ENCODE data around the gene SLC16A11. TPM values are rescaled to one million over a fixed set of nuclear protein-coding genes. Genes with fewer than 3 reads are reported as not detected.
A peak's percentile ranks its signal among the peaks of the same experiment; 100 is the strongest.

The SLC16A11 gene
- 3.5 and 3.7 TPM in 2 replicates for total RNA-seq (2013; cell fraction: nucleolus; rRNA removed)
- total RNA-seq (2014; rRNA removed) (1.1 and 1.8 TPM in 2 replicates), total RNA-seq (2014; rRNA removed; fragmentation: Illumina TruSeq; extraction: Trizol) (0.28 and 0.72 TPM in 2 replicates), total RNA-seq (2021) (2.0 and 2.7 TPM in 2 replicates), polyA plus RNA-seq (2011; rRNA removed) (0.11 TPM in 1 of 2 replicates, not detected in the other), polyA plus RNA-seq (2014; fragmentation: Illumina TruSeq; extraction: Trizol) (0.15 TPM in 1 of 2 replicates, not detected in the other), polyA plus RNA-seq (2014; fragmentation: Nextera tagmentation; extraction: Ambion mirVana) (under 1 TPM; 0.24 to 0.35 TPM), polyA plus RNA-seq (2014; rRNA removed) (1.5 and 1.6 TPM in 2 replicates), polyA plus RNA-seq (2016; fragmentation: Nextera tagmentation; extraction: Ambion mirVana) (1 to 10 TPM in 1 of 2 experiments, under 1 TPM in 1; 0.97 to 1.1 TPM), polyA minus RNA-seq (2011; rRNA and poly(A)+ RNA removed) (not detected in 2 replicates), Bru-seq, nascent RNA (percentile 53 among the genes with signal in this experiment), BruChase-seq, experiment 1, labeled RNA remaining after a 6-hour chase (percentile 25 among the genes with signal in this experiment), BruChase-seq, experiment 2, labeled RNA remaining after a 2-hour chase (percentile 32 among the genes with signal in this experiment)
- polyA plus RNA-seq (2011; ENCODE audit: low read depth) = 0.18 TPM
- 0.13 and 0.15 TPM in 2 replicates for polyA plus RNA-seq (2011; cell fraction: cytosol; rRNA removed)
- 1.1 TPM in 2 replicates for polyA plus RNA-seq (2011; cell fraction: nucleus; rRNA removed)
- 1.2 TPM in 2 replicates for polyA plus RNA-seq (2012)
- polyA minus RNA-seq (2011; cell fraction: cytosol; rRNA and poly(A)+ RNA removed) = not detected in 2 replicates
- polyA minus RNA-seq (2011; cell fraction: nucleus; rRNA and poly(A)+ RNA removed) = 0.24 and 1.2 TPM in 2 replicates
- long read RNA-seq, experiment 1 = 0 reads
- long read RNA-seq, experiment 2 = 0 reads

- WGBS (ENCODE audit: insufficient coverage, insufficient replicate concordance, low lambda C conversion rate, missing lambda C conversion rate) = 5% methylated on average over 57 of the region's 58 CpGs
- POLR2A ChIA-PET = interaction anchor here (0.6 to 1.0 kb wide), 3 partner anchors 29 to 355 kb away, joined by 4 read pairs; a partner anchor contains a TSS
- Histone ChIP-seq H3K27me3 (replicated peaks in 1 of 2; ENCODE audit: control insufficient read depth in 2 of 2, insufficient read depth in 2 of 2, low read length in 1 of 2) (peaks cover 0 to 2% of the 10 kb centered on the region in 2 experiments; a peak in 2 of 4 replicates), H3K9me3 (replicated peaks; ENCODE audit: control insufficient read depth, insufficient read depth, low read length) (no peaks in the 10 kb centered on the region), H3K4me1 (ENCODE audit: control insufficient read depth, insufficient read depth, low read length) (peaks cover 27% of the 10 kb centered on the region), H2AFZ (ENCODE audit: control insufficient read depth, low read depth, low read length) (peak within 1 kb of the TSS; percentile 53), H3K4me2 (ENCODE audit: control insufficient read depth, insufficient read depth) (peak within 1 kb of the TSS; percentile 82), H3K79me2 (ENCODE audit: control insufficient read depth, insufficient read depth, low read length) (no peaks in the 10 kb centered on the region), H3K9ac (ENCODE audit: control insufficient read depth, insufficient read depth, low read length) (0 out of 2 replicates have a peak within 1 kb of the TSS, but pooled peaks have one; percentile 16), H3K36me3 (ENCODE audit: control insufficient read depth in 2 of 2, insufficient read depth in 2 of 2, low read length in 1 of 2) (no peaks in the 10 kb centered on the region), H3K27ac (ENCODE audit: control insufficient read depth, insufficient read depth) (no peak within 1 kb of the TSS), H4K20me1 (ENCODE audit: control insufficient read depth, insufficient read depth) (no peaks in the 10 kb centered on the region), H3K4me3 (peak within 1 kb of the TSS; percentile 48; the same call in 1 of the 2 replicates)
- CTCF ChIA-PET = interaction anchor here (1.2 to 21.9 kb wide), 3 partner anchors 7 to 94 kb away, joined by 4 to 590 read pairs (median 36); partner anchors contain the start of gene SLC16A13
- SMC1A ChIA-PET (ENCODE audit: uncharacterized antibody, unreplicated experiment) = interaction anchor here (1.0 to 13.6 kb wide), 2 partner anchors 8 to 93 kb away, joined by 3 to 356 read pairs; partner anchors contain the start of gene SLC16A13
- intact Hi-C loops (cut with micrococcal nuclease; ENCODE audit: unreplicated experiment) (loop anchor here (2.0 to 10.0 kb wide), 2 partner anchors 253 to 391 kb away; partner anchors contain the start of genes FGF11 and TMEM102), in situ Hi-C loops (cut with MboI) (loop anchor here (5.0 to 25.0 kb wide), 2 partner anchors 254 to 519 kb away; partner anchors contain the start of genes SENP3 and TNFSF13)
- ATAC-seq = peak; percentile 28
- DNase-seq (ENCODE audit: low read depth, low spot score) = no peak
- FAIRE-seq = no peak
- RAD21 ChIA-PET (ENCODE audit: unreplicated experiment) = interaction anchor here (0.7 to 10.0 kb wide), 5 partner anchors 8 to 253 kb away, joined by 3 to 269 read pairs (median 6); partner anchors contain the start of genes BCL6B and SLC16A13
- no TSS peak for BruUV-seq (replicated peaks)
- TF ChIP-seq PAX5 (IDR thresholded peaks at IDR 0.05; ENCODE audit: borderline replicate concordance, low read depth, low read length) (no peak), JUND (IDR thresholded peaks at IDR 0.05; ENCODE audit: low read depth, low read length) (no peak), E2F4 (IDR thresholded peaks at IDR 0.05; ENCODE audit: low read depth, low read length) (no peak), HDAC2 (IDR thresholded peaks at IDR 0.05) (no peak), IKZF1 (conservative IDR thresholded peaks at IDR 0.05) (peak; percentile 51), MTA2 (IDR thresholded peaks at IDR 0.05; ENCODE audit: low read depth) (peak; percentile 17; the same call in 1 of the 2 replicates), CEBPZ (IDR thresholded peaks at IDR 0.05; ENCODE audit: low read depth, low read length) (no peak), BACH1 (IDR thresholded peaks at IDR 0.05; ENCODE audit: borderline replicate concordance) (0 out of 2 replicates have a peak, but pooled peaks have one; percentile 23), CBFB (IDR thresholded peaks at IDR 0.05; ENCODE audit: low read depth) (no peak), MXI1 (IDR thresholded peaks at IDR 0.05; ENCODE audit: low read depth, low read length) (peak; percentile 71)
Measured at GRCh38 chr17:7043497-7044198, at the start of gene SLC16A11. Gene SLC16A11, minus strand, starts transcription at chr17:7044092. Its CDS starts 579 bp downstream, at chr17:7043513.

Data from GM12878 (cell line).